Stimulated activated CD8-positive, alpha-beta memory T cell treated with anti-CD3 and anti-CD28 coated beads, Interleukin-15, amount 100 ng/mL, for 48 hours (primary cell): ENCODE data around the gene EXTL2.
"Not testable (repeated sequence)": the region's sequence is repeated elsewhere in the genome, so short reads cannot be mapped to it uniquely, and the experiment has no call there.

Experiments used
- DNase-seq, 2 donors: peaks; one replicate each; pipeline ENCODE4 v3.0.0-alpha.2; 2020; ENCODE audit warnings: low read depth in 2 of 2

EXTL2 gene

DNA sequence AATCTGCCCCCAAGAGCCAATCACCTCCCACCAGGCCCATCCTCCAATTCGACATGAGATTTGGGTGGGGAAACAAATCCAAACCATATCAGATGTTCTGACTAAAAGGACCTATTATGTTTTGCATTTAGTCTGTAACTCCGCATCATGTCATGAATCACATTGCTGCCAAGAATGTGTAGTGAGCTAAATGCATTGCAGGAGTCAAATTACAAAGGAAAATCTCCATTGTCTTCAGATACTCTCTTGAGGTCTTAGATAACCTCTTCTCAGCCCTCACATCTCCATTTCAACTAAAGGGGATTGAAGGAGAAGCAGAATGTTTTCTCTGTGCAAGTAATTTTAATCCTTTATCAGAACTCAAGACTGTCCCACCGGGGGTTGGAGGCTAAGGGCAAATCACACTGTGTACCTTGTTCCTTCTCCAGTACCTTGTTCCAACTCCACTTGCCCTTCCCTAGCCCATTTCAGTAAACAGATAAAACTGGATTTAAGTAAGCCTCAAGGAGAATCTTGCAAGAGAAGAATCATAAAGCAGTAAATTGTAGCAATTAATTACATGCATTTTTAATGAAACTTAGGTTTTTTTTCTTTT lies 34.1 kb downstream of the EXTL2 start:
- DNase-seq: no peak

- DNase-seq: not testable (repeated sequence)
Observed at GRCh38 chr1:100855116-100855515, 39.5 kb downstream of the EXTL2 start.

DNA sequence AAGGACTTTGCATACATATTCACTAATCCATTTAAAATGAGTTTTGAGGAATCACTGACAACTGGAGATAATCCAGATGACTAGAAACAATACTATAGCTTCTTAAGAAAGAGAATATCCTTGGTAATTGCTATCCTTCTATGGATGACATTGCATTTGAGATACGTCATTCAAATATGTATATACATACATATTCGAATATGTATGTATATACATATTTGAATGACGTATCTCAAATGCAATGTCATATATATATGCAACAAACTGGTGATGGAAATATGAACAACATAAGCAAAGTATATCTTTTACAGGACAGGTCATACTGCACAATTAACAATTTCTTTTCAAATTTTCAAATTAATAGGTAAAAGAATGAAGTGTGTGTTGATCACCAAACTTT lies 41.7 kb downstream of the EXTL2 start:
- DNase-seq: no peak

DNA sequence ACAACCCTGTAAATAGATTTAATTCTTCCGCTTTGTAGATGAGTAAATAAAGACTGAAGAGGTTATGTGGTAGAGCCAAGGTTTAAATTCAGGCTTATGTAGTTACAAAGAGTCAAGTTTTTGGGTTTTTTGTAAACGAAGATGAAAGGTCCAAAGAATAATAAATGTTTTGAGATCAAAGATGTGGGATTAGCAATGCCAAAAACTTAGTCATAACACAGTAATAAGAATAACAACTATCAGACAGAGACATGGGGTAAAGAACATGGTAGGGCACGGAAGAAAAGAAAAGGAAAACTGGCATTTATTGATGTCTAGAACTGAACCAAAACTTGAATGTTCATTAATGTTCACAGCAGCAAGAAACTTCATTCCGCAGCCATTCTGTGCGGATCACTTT lies 42.9 kb downstream of the EXTL2 start:
- no peak for DNase-seq

DNA sequence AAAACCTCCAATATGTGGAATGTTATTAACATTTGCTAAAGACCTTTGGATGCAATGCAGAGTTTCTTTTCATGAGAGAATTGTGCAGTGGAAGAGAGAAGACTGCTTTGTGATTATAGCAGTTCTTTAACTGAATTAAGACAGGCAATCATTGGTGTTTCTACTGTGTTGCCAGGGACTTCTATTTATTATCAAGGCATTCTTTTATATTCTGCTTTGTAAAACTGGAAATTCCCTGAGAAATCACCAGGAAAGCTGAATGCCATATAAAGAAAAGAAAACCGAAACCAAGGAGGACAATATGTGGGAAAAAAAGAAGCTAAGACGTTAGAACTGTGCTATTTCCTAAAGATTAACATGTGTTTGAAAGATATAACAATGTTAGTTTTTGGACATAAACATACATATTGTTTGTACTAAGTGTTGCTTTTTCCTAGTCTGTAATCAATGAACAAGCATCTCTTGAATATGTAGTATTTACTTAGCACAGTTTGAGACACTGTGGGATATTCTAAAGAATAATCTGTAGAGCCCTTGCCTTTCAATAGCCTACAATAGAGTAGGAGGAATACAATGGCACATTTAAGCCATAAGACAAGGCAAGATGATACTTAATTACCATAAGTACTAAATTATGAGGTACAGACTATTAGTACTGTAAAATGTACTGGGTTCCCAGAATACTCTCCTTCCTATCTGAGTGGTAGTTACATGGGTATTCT lies 47.1 kb downstream of the EXTL2 start:
- DNase-seq: no peak

DNA sequence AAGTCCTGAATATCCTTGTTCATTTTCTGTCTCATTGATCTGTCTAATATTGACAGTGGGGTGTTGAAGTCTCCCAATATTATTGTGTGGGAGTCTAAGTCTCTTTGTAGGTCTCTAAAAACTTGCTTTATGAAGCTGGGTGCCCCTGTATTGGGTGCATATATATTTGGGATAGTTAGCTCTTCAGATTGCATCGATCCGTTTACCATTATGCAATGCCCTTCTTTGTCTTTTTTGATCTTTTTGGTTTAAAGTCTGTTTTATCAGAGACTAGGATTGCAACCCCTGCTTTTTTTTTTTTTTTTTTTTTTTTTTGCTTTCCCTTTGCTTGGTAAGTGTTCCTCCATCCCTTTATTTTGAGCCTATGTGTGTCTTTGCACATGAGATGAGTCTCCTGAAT lies 51.5 kb downstream of the EXTL2 start:
- not testable (repeated sequence) for DNase-seq

- no peak for DNase-seq
Observed at GRCh38 chr1:100835866-100836842, 58.5 kb downstream of the EXTL2 start.

GRCh38 chr1:100834777-100835660 lies 59.6 kb downstream of the EXTL2 start:
- DNase-seq: no peak

DNA sequence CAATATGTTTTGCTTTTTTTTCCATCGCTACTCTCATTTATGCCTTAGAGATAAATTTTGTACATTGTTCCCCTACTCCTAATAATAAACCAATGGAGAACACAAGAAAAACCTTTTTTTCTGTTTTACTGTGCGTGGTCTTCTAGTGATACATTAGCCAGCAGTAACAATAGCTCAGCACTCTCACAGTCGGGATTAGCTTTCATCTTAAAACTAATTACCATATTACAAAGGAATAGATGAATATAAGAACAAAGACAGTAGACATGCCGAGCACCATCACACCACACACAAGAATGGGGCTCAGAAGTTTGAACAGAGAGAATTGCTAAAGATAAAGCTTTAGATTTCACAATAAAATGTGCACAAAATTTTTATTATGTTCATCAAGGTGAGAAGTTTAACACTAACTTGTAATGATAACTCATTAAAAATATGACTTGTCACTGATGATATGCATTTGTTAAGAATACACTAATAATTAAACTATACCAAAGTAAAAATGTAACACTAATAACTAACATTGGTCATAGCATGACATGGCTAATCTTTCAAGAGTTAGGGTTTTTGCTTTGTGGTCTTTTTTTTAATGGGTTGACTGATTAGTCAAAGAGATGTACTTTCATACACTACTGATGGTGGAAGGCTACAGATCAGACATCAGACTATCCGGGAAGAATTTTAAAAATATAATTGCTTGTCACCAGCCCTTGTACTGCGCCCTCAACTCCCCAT lies 61.8 kb downstream of the EXTL2 start:
- no peak for DNase-seq

DNA sequence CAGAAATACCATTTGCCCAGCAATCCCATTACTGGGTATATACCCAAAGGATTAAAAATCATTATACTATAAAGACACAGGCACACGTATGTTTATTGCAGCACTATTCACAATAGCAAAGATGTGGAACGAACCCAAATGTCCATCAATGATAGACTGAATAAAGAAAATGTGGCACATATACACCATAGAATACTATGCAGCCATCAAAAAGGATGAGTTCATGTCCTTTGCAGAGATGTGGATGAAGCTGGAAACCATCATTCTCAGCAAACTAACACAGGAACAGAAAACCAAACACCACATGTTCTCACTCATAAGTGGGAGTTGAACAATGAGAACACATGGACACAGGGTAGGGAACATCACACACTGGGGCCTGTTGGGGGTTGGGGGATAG lies 69.0 kb downstream of the EXTL2 start:
- DNase-seq: not testable (repeated sequence)
